Lower lobe of right lung (tissue), 2 donors: ENCODE results near the gene SYNGAP1. TPM values are rescaled to one million over a fixed set of nuclear protein-coding genes. Genes with fewer than 3 reads are reported as not detected.

Experiments
- ATAC-seq, 2 donors: fragments of 200-7000 bp; cut with Tn5 transposase; one replicate each; pipeline ENCODE4 v1.9.1; 2020 to 2022; ENCODE audit warnings: mild to moderate bottlenecking in 2 of 2, moderate library complexity in 2 of 2
- DNase-seq: peaks from one replicate; pipeline ENCODE4 v3.0.0-alpha.2; 2020
- H3K27ac ChIP-seq: fragments of 200-600 bp; one replicate; pipeline ENCODE4 v1.8.0; 2022
- H3K27me3 ChIP-seq: fragments of 200-600 bp; one replicate; pipeline ENCODE4 v1.8.0; 2022; ENCODE audit warnings: low read depth
- H3K36me3 ChIP-seq: fragments of 200-600 bp; one replicate; pipeline ENCODE4 v1.8.0; 2022; ENCODE audit warnings: mild to moderate bottlenecking
- H3K4me1 ChIP-seq: fragments of 200-600 bp; one replicate; pipeline ENCODE4 v1.8.0; 2022
- H3K4me3 ChIP-seq: fragments of 200-600 bp; one replicate; pipeline ENCODE4 v1.8.0; 2022; ENCODE audit warnings: mild to moderate bottlenecking
- H3K9me3 ChIP-seq: fragments of 200-600 bp; one replicate; pipeline ENCODE4 v1.8.0; 2022
- intact Hi-C: fragments of 100-400 bp; cut with DNase I; formaldehyde crosslinking; loops from one replicate; pipeline ENCODE4 v1.11.0; 2022
- total RNA-seq: library from RNA; stranded (reverse); fragmentation: NEBNext Ultra II Directional; extraction: Animal tissue kit (Norgen Biotek cat#: 25700); gene quantifications from one replicate; pipeline ENCODE4 v1.2.1, GENCODE V29; 2021
- TF ChIP-seq, protein P1 (sequence below): fragments of 200-600 bp; IDR thresholded peaks from one replicate; pipeline ENCODE4 v1.8.0; 2022; ENCODE audit warnings: antibody characterized with exemption, mild to moderate bottlenecking
- donor health status: DM: no; HTN: yes; CAD: no; lungs with severe emphysema.

The SYNGAP1 gene
- total RNA-seq, 1 donor from 2014 or later = 21.6 TPM

DNA sequence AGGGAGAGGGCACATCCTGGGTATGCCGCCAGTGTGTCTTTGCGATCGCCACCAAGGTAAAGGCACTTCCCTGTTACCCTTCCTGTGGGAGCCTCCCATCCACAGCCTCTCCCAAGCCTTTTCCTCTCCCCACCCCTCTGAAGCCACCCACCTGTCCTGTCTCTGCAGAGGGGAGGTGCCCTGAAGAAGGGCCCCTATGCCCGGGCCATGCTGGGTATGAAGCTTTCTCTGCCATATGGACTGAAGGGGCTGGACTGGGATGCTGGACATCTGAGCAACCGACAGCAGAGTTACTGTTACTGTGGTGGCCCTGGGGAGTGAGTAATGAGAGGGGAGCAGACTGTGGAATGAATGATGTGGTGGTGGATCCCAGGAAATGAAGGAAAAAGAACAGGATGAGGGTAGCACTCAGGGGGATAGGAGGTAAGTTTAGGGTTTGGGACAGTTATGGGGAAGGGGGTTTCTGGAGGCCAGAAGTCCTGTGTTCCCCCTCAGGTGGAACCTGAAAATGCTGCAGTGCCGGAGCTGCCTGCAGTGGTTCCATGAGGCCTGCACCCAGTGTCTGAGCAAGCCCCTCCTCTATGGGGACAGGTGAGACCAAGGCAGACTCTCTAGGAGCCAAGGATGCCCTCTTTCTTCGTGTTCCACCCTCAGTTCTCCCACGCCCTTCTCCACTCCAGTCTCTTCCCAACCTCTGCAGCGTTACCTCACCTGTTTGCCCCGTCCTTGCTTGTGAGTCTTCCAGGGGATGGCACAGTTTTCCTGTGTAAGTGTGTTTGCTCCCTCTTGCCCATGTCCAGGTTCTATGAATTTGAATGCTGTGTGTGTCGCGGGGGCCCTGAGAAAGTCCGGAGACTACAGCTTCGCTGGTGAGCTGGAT lies 6.4 kb upstream of the SYNGAP1 start:
- H3K4me1 ChIP-seq = peaks cover 48% of the 10 kb centered on the region

DNA sequence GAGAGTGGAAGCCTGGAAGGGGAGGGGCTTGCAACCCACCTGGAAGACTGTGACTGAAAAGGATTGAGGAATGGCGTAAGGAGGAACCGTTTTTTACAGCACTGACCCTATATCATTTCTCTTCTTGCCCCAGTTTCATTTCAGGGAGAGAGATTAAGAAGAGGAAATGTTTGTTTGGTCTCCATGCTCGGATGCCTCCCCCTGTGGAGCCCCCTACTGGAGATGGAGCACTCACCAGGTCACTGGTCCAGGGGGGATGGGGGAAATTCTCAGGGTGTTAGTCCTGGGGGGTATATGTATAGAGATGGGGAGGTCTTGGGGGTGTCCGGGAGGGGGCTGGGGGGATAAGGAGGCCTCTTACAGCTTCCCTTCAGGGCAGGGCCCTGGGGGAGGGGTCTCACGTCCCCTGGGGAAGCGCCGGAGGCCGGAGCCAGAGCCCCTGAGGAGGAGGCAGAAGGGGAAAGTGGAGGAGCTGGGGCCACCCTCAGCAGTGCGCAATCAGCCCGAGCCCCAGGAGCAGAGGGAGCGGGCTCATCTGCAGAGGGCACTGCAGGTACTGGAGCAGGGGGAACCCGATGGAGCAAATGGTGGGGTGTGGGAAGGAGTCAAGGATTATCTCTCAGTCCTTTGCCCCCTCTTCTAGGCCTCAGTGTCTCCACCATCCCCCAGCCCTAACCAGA lies 5.1 kb upstream of the SYNGAP1 start:
- Histone ChIP-seq H3K27me3 (no peaks in the 10 kb centered on the region), H3K27ac (no peak overlapping the region), H3K4me1 (peaks cover 60% of the 10 kb centered on the region), H3K4me3 (no peak overlapping the region), H3K9me3 (no peaks in the 10 kb centered on the region), H3K36me3 (peaks cover 46% of the 10 kb centered on the region)
- no peak for ATAC-seq
- TF ChIP-seq, protein P1, sequence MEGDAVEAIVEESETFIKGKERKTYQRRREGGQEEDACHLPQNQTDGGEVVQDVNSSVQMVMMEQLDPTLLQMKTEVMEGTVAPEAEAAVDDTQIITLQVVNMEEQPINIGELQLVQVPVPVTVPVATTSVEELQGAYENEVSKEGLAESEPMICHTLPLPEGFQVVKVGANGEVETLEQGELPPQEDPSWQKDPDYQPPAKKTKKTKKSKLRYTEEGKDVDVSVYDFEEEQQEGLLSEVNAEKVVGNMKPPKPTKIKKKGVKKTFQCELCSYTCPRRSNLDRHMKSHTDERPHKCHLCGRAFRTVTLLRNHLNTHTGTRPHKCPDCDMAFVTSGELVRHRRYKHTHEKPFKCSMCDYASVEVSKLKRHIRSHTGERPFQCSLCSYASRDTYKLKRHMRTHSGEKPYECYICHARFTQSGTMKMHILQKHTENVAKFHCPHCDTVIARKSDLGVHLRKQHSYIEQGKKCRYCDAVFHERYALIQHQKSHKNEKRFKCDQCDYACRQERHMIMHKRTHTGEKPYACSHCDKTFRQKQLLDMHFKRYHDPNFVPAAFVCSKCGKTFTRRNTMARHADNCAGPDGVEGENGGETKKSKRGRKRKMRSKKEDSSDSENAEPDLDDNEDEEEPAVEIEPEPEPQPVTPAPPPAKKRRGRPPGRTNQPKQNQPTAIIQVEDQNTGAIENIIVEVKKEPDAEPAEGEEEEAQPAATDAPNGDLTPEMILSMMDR = no peak
- intact Hi-C loops = no loop called here
- no peak for DNase-seq

More for the DNA sequence above, 6.4 kb upstream of the SYNGAP1 start:
- Histone ChIP-seq H3K27ac (no peak overlapping the region), H3K4me3 (no peak overlapping the region), H3K27me3 (no peaks in the 10 kb centered on the region), H3K9me3 (no peaks in the 10 kb centered on the region), H3K36me3 (peaks cover 46% of the 10 kb centered on the region)
- no peak for DNase-seq
- ATAC-seq = no peak
- intact Hi-C loops = no loop called here
- TF ChIP-seq, protein P1 = no peak

DNA sequence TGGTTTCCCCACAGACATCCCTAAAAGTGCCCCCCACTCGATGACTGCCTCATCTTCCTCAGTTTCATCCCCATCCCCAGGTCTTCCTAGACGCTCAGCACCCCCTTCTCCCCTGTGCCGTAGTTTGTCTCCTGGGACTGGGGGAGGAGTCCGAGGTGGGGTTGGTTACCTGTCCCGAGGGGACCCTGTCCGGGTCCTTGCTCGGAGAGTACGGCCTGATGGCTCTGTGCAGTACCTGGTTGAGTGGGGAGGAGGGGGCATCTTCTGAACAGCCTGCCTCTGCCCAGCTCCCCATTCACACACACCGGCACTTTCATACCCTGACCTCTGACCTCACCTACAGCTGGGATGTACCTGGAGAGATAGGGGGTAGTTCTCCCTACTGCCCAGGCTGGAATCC lies 4.0 kb upstream of the SYNGAP1 start:
- no peak overlapping the region for H3K27ac ChIP-seq
- no peak for DNase-seq
- TF ChIP-seq, protein P1 = no peak
- no peaks in the 10 kb centered on the region for H3K9me3 ChIP-seq
- H3K4me1 ChIP-seq = peaks cover 60% of the 10 kb centered on the region
- no peak for ATAC-seq
- intact Hi-C loops = no loop called here
- H3K27me3 ChIP-seq = no peaks in the 10 kb centered on the region
- peaks cover 46% of the 10 kb centered on the region for H3K36me3 ChIP-seq
- peak overlapping the region; percentile 85 for H3K4me3 ChIP-seq

DNA sequence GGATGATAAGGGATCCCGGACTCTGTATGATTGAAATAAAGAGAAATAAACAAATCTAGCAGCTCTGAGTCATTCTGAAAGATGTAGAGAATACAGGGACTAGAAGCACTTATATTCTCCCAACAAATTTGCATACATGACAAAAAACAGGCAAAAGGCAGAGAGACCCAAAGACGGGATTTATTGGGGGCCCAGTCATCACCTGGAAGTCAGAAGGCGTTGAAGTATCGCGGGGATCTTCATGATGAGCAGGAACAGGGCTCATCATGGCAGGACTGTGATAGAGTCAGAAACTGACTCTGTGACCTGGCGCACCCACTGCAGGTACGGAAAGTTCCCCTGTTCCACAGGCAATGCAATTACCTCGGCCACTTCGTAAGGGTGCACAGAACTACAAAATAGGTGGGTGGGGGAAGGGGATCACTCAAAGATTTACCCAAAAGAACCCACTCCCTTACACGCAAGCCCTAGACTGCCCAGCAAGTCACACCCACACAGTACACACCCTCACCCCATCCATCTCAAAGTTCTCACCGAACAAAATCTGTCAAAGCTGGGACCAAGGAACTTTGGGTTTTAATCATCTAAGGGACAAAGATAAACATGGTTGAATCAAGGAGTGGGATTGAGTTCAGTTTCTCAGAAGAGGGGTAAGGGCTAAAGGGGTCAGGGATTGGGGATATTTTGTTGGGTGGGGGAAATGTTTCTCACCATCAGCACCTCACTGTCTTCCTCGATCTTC lies 3.3 kb upstream of the SYNGAP1 start:
- DNase-seq (no peak), ATAC-seq (no peak)
- H3K4me1 ChIP-seq = peaks cover 58% of the 10 kb centered on the region
- H3K27me3 ChIP-seq = no peaks in the 10 kb centered on the region
- H3K9me3 ChIP-seq = no peaks in the 10 kb centered on the region
- H3K36me3 ChIP-seq = peaks cover 46% of the 10 kb centered on the region
- H3K27ac ChIP-seq = no peak overlapping the region
- H3K4me3 ChIP-seq = peak overlapping the region; percentile 85
- TF ChIP-seq, protein P1 = no peak
- intact Hi-C loops = no loop called here

DNA sequence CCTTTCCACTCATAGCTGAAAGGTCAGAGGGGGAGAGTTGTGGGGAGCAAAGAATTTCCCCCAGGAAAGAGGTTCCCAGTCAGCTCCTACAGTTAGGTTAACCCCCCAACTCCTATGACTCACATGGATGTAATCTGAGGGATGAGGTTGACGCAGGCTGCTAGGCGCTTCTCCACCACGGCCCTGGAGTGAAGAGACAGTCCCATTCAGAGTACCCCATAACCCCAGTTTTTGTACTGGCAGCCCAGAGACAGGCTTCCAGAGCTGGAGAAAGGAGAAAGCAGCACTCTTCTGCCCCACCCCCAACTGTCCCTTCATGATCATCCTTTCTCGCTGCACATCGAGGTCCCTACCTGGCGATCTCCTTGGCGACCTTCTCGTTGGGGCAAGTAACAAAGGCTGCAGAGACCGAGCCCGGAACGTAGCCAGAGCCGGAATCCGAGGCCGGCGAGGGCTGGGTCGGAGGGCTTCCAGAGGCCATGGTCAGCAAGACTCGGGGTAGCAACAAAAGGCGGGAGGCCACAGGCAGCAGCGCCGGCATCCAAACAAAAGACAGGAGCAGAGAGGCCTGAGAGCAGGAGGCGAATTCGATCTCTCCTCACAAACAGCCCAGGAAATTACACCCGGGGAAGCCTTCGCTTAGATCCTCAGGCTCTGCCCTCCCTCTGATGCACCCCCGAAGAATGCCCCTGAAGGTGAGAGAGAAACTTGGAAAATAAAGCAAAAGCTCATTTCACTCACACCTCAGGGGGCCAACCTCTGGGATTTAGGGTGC lies 2.5 kb upstream of the SYNGAP1 start:
- Histone ChIP-seq H3K4me3 (peak overlapping the region; percentile 85), H3K9me3 (no peaks in the 10 kb centered on the region), H3K27ac (peak overlapping the region; percentile 94), H3K36me3 (peaks cover 44% of the 10 kb centered on the region), H3K27me3 (no peaks in the 10 kb centered on the region), H3K4me1 (peaks cover 51% of the 10 kb centered on the region)
- ATAC-seq = peak in 1 of 2 donors; percentile 9
- TF ChIP-seq, protein P1 = no peak
- no peak for DNase-seq
- intact Hi-C loops = no loop called here
